Endometrial microvascular endothelial cells (primary cell): Measurements from ENCODE around the gene PRKRA. TPM values are rescaled to one million over a fixed set of nuclear protein-coding genes. Genes with fewer than 3 reads are reported as not detected.

Experiments used
- in situ Hi-C: cut with HindIII; loops from 2 replicates; pipeline ENCODE4 v1.10.0; 2017; ENCODE audit warnings: low sequenced_read_pairs, low pct_unique_long_range_greater_than_20kb; ENCODE audit errors: inconsistent ontology term
- total RNA-seq: library from RNA; depleted of rRNA; stranded (reverse); fragments of >200 nt; gene quantifications from one replicate; pipeline ENCODE4 v1.2.3, GENCODE V29; 2015; ENCODE audit errors: inconsistent ontology term

The PRKRA gene
- total RNA-seq, result 46.6 TPM

DNA sequence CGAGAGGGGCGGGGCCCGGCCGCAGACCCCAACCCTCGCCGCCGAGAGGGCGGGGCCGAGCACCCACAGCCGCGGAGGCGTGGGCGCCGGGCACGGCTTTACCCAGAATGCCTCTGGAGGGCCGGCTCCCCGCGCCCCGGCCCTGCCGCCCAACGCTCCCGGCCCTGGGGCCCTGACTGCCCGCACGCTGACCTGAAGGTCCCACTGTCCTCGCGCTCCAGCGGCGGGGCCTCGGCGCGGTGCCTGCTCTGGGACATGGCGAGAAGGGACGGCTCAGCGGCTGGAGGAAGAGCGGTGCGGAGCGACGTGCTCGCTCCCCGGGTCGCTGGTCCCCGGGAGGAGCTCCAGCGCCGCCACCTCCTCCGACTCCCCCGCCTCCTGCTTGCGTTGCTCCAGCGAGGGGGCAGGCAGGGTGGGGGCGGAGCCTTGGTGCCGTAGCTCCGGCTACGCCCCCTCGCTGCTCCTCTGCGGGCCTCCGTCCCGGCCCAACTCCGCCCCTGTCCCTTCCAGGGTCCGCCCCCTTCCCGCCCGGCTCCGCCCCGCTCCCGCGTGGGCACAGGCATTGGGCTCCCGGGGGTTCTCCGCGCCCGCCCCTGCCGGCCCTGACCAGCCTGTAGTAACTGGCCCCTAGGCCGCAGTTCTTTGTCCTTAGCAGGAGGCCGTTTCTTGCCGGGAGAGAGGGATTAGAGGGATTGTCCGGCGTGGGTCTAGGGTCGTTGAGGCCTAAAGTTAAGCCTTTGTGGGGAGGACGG lies at the start of gene PRKRA, which contains the start of gene PJVK:
Gene PRKRA (minus strand): TSS at position 402 of the 752 bp plus-strand sequence. CDS start 145 bp downstream, at position 257.
Gene PJVK (plus strand): TSS at position 605 of the 752 bp plus-strand sequence. CDS start 2,032 bp downstream, outside the sequence.
- in situ Hi-C loops, result no loop called here

GRCh38 chr2:178499640-178500039 lies 48.7 kb upstream of the PRKRA start:
- in situ Hi-C loops, result no loop called here

- in situ Hi-C loops, result no loop called here
Measured at GRCh38 chr2:178498137-178498536, 47.2 kb upstream of the PRKRA start.

DNA sequence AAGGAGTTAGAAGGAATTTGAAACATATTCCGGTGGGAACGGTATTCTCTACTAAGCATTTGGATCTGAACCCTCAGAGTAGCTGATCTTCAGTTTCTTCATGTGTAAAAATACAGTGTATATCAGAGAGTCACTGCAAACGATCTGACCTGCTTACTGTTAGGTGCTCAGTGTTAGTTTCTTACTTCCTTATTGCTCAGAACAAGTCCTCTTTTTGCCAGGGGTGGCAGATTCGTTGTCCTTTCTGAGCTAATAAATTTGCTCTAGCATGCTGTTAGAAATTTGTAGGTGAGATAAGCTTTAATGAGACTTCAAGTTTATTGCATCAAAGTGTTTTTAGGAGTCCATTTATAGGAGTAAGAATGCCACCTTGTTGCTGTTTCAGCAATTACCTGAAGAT lies 45.1 kb upstream of the PRKRA start:
- in situ Hi-C loops, result no loop called here

DNA sequence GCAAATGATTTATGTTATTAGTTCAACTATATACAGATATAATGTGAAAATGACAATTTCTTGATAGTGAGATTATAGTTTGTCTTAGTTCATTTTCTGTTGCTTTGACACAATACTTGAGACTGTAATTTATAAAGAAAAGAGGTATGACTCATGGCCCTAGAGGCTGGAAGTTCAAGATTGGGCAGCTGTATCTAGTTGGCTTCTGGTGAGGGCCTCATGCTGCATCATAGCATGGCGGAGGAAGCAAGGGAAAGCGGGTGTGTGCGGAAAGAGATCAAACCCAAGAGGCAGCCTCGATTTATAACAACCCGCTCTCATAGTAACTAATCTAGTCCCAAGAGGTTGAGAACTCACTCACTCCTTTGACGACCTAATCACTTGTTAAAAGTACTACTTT lies 40.6 kb upstream of the PRKRA start:
- in situ Hi-C loops, result no loop called here

DNA sequence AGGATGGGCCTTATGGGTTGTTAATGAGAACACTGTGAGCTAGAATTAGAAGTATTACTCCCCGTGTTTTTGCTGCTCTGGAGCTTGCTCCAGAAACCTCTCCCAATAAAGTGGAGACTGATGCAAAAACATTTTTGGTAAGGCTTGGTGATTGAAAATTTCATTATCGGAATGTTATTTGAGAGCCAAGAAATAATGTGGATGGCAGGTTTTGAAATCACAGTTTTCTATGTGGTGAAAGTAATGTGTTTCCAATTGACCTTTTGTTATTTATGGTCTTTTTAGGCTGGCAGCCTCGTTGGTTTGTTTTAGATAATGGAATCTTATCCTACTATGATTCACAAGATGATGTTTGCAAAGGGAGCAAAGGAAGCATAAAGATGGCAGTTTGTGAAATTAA lies 34.4 kb upstream of the PRKRA start:
- in situ Hi-C loops, result no loop called here

GRCh38 chr2:178484245-178485041 lies 33.5 kb upstream of the PRKRA start:
- in situ Hi-C loops, result no loop called here

GRCh38 chr2:178482437-178482836 lies 31.5 kb upstream of the PRKRA start:
- in situ Hi-C loops, result no loop called here

- in situ Hi-C loops, result no loop called here
Measured at GRCh38 chr2:178480227-178481181, 29.5 kb upstream of the PRKRA start, which contains the start of gene PLEKHA3. Gene PLEKHA3 (plus strand): TSS chr2:178480457. CDS start chr2:178480870, 413 bp downstream.

DNA sequence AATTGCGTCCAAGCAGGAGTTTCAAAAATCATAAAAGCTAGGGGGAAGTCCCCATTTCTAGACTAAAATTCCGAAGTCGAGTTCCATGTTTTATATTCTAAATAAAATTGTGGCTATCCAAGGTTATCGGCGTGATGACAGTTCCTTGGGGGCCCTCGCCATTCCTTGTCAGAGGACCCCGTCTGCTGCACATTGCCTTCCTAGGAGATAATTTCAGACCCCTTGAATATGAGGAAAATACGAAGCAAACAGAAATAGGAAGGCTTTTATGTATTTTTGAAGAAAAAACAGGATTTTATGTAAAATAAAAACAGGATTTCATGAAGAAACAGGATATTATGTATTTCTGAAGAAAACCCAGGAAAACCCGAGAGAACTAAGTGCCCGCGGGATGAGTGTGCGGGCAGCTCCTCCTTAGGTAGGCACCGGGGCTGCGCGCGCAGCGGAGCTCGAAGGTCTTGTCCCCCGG lies 28.8 kb upstream of the PRKRA start:
- in situ Hi-C loops, result no loop called here

GRCh38 chr2:178479275-178479616 lies 28.3 kb upstream of the PRKRA start:
- in situ Hi-C loops, result no loop called here

GRCh38 chr2:178478439-178479274 lies 27.7 kb upstream of the PRKRA start, which contains the start of gene FKBP7:
Gene FKBP7 (minus strand): TSS chr2:178478600. CDS start chr2:178478499, 101 bp downstream.
- in situ Hi-C loops, result no loop called here

DNA sequence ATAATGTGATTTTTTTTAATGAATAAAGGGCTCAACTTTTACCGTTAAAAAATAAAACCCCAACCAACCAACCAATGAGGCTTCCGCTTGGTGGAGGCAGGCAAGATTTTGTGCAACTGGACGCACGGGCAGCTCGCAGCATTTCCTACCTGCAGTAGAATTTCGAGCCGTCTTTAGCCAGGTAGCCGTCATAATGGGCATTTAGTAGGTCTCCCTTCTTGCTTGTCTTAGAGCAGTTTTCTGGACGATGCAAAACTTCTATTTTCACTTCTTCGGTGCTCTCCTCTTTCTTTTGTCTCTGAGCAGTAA lies 27.1 kb upstream of the PRKRA start:
- in situ Hi-C loops, result no loop called here

DNA sequence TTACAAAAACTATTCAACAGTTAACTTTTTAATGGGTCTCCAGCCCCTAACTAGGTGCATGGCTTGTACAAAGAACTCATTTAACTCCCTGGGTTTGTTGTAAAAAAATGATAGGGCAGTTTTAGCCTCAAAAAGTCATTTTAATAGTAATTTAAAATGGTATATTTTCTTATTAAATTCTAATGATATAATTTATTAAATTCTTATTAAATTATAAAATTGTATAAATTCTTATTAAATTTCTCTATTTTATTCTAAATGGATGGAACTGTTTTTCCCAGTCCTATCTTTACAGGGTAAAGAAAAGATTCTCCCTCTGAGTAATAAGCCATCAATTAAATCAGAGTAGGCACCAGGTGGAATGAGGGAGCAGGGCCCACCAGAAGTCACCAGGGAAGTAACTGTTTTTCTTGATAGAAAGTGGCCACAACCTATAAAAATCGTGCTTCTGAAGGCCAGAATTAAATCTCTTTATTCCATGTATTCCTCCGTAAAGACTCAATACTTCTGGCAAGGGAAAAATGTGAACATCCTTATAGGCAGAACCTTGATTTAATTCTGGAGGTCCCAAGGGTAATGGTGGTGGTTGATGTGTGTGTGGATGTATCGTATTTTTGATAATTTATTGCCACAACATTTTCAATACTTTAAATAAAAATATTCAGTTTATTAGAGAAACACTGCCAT lies 26.6 kb upstream of the PRKRA start:
- in situ Hi-C loops, result no loop called here

- in situ Hi-C loops, result no loop called here
Measured at GRCh38 chr2:178476477-178476876, 25.5 kb upstream of the PRKRA start.

- in situ Hi-C loops, result no loop called here
Measured at GRCh38 chr2:178474560-178474959, 23.6 kb upstream of the PRKRA start.

GRCh38 chr2:178473931-178474330 lies 23.0 kb upstream of the PRKRA start:
- in situ Hi-C loops, result no loop called here

DNA sequence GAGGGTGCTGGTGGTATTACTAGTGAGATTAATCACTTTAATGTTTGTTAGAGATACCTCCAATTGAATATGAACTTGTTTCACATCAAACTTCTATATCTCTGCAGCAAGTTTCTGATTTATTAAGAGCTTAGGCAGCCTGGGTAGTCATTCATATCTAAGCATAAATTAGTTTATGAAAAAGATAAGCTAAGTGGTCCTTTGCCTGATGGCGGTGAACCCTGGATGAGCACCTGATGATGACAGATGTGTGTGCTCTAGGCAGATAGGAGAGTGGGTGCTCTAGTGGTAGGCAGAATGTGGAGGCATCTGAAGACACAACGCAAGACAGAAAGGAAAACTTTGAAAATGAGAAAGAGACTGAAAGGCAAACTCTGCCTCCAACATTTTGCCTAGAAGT lies 22.4 kb upstream of the PRKRA start:
- in situ Hi-C loops, result no loop called here
